ENCODE data around the gene RELB.

DNA sequence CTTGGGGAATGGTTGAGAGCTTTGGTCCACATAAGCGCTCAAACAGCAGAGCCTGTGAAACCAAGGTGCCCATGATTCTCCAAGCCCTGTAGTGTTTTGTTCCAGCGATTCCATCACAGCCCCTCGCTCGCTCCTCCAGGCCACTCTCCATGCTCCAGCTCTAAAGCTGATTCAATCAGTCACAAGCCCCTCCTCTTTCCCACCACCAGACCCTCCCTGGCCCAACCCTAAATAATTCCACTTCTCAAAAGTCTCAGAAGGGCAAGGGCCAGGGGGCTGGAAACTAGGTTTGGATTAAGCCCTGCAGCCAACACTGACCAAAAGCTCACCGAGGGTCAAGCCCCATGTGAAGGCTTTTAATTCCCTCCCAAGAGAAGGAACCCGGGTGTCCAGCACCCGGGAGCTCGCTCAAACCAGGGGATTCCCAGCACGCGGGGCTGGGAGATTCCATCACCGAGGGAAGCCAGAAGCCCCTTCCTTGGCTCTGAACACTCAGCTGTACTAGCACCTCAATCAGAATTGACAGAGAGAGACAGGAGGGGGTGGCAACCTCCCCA lies 73.6 kb downstream of the RELB start:
- TF ChIP-seq, protein P1, sequence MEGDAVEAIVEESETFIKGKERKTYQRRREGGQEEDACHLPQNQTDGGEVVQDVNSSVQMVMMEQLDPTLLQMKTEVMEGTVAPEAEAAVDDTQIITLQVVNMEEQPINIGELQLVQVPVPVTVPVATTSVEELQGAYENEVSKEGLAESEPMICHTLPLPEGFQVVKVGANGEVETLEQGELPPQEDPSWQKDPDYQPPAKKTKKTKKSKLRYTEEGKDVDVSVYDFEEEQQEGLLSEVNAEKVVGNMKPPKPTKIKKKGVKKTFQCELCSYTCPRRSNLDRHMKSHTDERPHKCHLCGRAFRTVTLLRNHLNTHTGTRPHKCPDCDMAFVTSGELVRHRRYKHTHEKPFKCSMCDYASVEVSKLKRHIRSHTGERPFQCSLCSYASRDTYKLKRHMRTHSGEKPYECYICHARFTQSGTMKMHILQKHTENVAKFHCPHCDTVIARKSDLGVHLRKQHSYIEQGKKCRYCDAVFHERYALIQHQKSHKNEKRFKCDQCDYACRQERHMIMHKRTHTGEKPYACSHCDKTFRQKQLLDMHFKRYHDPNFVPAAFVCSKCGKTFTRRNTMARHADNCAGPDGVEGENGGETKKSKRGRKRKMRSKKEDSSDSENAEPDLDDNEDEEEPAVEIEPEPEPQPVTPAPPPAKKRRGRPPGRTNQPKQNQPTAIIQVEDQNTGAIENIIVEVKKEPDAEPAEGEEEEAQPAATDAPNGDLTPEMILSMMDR (IDR thresholded peaks at IDR 0.05): no peak
- no peak for TF ChIP-seq EP300 (IDR thresholded peaks at IDR 0.05)
- TF ChIP-seq POLR2A (IDR thresholded peaks at IDR 0.05): no peak
- no peak for TF ChIP-seq POLR2AphosphoS5 (IDR thresholded peaks at IDR 0.05)

Data from suprapubic skin (tissue), 4 donors.